Muscle of back (tissue), 11 donors: ENCODE data around the gene YIPF2. TPM values are rescaled to one million over a fixed set of nuclear protein-coding genes. Genes with fewer than 3 reads are reported as not detected.
"Not testable (repeated sequence)": the region's sequence is repeated elsewhere in the genome, so short reads cannot be mapped to it uniquely, and the experiment has no call there.

Source experiments
- DNase-seq, 3 donors: peaks; one replicate each; pipeline versions ENCODE4 v3.0.0 to v3.0.0-alpha.2; 2013
- polyA plus RNA-seq, 10 donors: library from polyadenylated mRNA; unstranded; fragments of 120-200 nt; gene quantifications; one replicate each; pipeline ENCODE4 v1.2.1, GENCODE V29; 2013; ENCODE audit not compliant: insufficient read length in 10 of 10

YIPF2 gene
- polyA plus RNA-seq, 10 donors, result 18.4 to 33.6 (median 24.7) TPM

DNA sequence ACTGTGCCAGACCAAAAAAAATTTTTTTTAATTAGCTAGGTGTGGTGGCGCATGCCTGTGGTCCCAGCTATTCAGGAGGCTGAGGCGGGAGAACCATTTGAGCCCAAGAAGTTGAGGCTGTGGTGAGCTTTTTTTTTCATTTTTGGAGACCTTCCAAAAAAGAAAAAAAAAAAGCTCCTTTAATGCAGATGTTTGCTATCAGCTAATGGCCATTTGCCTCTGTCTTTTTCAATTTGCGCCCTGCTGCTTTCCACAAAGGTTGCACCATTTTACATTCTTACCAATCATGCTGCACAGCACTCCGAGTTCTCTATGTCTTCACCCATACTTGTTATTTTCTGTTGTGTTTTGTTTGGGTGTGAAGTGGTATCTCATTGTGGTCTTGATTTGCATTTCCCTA is 16.8 kb upstream of the YIPF2 start:
- DNase-seq, result no peak

DNA sequence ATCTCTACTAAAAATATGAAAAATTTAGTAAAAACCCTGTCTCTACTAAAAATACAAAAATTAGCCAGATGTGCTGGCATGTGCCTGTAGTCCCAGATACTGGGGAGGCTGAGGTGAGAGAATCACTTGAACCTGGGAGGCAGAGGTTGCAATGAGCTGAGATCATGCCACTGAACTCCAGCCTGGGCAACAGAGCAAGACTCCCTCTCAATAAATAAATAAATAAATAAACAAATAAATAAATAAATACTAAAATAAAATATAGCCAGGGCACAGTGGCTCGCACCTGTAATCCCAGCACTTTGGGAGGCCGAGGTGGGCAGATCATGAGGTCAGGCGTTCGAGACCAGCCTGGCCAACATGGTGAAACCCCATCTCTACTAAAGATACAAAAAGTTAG is 15.0 kb upstream of the YIPF2 start:
- DNase-seq, result not testable (repeated sequence)

DNA sequence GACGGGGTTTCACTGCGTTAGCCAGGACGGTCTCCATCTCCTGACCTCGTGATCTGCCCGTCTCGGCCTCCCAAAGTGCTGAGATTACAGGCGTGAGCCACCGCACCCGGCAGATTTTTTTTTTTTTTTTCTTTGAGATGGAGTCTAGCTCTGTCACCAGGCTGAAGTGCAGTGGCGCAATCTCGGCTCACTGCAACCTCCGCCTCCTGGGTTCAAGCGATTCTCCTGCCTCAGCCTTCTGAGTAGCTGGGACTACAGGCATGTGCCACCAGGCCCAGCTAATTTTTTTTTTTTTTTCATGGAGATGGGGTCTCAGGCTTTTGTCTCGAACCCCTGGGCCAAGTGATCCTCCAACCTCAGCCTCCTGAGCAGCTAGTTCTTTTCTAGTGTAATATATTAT is 13.2 kb upstream of the YIPF2 start:
- DNase-seq, result not testable (repeated sequence)

DNA sequence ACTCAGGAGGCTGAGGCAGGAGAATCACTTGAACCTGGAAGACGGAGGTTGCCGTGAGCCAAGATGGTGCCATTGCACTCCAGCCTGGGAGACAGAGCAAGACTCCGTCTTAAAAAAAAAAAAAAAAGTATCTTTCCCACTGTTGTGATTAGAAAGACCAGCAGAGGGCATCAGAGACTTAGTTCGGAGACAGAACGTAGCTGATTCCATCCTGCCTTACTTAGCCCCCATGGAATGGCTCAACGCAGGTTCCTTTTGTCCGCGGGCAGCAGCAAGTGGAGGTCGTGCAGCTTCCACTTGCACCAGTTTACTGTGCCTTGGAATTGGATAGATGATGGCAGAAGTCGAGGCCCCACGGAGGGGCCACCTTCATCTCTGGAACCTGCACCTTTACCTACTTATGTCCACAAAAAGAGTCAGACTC is 8.2 kb upstream of the YIPF2 start:
- DNase-seq, result peak; percentile 73 to 88 (median 75)

GRCh38 chr19:10935371-10936059 is 7.1 kb upstream of the YIPF2 start:
- DNase-seq, result no peak

DNA sequence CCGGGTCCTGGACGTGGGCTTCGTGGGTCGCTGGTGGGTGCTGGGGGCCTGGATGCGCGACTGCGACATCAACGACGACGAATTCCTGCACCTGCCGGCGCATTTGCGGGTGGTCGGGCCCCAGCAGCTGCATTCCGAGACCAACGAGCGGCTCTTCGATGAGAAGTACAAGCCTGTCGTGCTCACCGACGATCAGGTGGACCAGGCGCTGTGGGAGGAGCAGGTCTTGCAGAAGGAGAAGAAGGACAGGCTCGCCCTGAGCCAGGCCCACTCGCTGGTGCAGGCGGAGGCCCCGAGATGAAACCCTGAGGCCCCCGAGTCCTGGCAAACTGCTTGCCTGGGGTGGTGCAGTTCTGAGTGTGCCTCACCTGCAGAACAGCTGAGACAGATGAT is 959 bp upstream of the YIPF2 start:
- no peak for DNase-seq

DNA sequence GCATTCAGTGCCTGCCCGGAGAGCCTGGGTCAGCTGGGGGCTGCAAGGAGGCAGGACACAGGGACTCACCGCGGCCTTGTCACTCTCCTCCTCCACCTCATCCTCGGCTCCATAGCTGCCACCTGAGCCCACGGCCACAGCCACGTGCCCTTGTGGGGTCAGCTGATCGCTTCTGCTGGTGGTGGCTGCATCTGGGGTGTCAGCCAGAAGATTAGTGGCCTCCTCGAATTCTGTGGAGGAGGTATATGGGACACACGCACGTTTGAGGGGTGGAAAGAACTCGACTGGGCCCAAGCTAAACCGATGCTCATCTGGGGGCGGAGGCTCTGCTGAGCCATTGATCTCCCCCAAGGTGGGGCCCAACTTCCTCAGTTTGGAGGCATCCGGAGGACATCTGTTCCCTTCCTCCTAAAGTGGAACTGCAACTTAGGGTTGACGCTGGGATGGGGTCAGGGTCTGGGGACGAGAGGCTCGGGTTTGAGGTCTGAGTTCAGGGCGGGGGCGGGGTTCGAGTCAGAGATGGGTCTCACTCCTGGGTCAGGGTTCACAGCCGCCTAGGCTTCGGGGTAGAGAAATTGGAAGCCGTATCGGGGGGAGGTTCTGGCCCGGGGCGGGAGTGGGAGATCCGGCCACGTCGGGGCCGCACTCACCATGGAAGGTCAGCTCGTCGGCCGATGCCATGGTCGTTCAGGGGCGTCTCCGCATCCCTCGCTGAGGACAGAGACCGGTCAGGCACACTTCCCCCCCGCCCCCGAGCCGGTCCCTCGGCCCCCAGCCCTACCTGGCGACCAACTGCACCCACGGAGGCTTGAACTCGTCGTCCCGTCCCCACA is 493 bp downstream of the YIPF2 start:
- DNase-seq, result no peak

DNA sequence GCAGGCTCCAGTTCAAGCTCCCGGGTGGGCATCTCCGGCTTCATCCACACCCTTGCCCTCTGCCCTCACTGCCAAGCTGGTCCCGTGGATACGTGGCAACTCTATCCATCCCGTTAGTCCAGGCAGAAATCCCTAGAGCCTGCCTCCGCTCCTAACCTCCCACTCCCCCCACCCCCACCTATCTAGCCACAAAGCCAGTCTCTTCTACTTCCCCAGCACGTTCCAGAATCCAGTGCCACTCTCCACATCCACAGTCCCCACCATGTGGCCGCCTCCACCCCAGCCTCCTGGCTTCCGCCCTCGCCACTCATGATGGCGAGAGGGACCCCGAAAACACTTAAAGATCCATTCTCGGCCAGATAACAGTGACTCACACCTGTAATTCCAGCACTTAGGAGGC is 3.8 kb downstream of the YIPF2 start:
- DNase-seq, result no peak

- DNase-seq, result no peak
Measured at GRCh38 chr19:10923260-10924112, 5.0 kb downstream of the YIPF2 start.

DNA sequence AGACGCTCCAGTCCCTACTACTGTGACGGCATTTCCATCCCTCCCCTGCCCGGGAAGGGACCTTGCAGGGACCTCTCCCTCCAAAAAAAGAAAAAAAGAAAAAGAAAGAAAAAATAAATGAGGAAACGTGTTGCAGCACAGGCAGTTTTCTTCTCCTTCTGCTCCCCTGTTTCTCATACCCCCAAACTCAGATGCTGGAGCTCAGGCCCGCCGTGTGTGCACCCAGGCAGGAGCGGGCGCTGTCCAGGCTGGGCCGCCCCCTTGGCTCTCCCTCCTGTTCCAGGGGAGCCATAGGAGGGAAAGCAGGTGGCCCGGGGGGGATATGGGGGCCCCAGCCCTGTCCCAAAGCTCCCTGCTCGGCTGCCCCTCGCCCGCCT is 5.8 kb downstream of the YIPF2 start:
- no peak for DNase-seq

- no peak for DNase-seq
Measured at GRCh38 chr19:10921910-10922637, 6.4 kb downstream of the YIPF2 start.

DNA sequence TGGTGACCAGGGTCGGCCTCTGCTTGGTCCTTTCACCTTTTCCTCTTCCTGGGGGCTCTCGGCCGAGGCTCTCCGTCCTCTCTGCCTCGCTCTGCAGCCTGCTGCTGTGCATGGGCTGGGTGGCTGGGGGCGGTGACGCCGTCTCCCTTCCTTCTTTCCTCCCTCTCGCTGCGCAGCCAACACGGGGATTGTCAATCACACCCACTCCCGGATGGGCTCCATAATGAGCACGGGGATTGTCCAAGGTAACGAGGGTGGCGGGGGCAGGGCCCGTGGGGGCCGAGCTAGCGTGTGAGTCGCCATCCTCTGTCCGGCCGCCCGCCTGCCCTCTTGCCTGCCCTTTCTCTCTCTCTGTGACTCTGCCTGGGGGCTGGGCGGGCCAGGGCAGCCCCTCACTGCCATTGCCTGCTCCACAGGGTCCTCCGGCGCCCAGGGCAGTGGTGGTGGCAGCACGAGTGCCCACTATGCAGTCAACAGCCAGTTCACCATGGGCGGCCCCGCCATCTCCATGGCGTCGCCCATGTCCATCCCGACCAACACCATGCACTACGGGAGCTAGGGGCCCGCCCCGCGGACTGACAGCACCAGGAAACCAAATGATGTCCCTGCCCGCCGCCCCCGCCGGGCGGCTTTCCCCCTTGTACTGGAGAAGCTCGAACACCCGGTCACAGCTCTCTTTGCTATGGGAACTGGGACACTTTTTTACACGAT is 7.1 kb downstream of the YIPF2 start:
- no peak for DNase-seq

DNA sequence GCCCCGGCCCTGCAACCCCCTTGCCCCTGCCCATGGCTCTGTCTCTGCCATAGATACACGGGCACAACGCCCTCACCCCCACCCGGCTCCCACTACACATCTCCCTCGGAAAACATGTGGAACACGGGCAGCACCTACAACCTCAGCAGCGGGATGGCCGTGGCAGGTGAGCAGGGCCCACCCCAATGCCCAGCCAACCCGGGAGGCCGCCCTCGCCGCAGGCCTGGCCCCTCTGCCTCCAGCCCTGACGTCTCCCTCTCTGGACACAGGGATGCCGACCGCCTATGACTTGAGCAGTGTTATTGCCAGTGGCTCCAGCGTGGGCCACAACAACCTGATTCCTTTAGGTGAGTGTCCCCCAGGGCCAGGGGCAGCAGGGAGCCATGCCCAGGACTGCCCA is 7.7 kb downstream of the YIPF2 start:
- DNase-seq, result no peak

- no peak for DNase-seq
Measured at GRCh38 chr19:10920288-10920655, 8.2 kb downstream of the YIPF2 start.

DNA sequence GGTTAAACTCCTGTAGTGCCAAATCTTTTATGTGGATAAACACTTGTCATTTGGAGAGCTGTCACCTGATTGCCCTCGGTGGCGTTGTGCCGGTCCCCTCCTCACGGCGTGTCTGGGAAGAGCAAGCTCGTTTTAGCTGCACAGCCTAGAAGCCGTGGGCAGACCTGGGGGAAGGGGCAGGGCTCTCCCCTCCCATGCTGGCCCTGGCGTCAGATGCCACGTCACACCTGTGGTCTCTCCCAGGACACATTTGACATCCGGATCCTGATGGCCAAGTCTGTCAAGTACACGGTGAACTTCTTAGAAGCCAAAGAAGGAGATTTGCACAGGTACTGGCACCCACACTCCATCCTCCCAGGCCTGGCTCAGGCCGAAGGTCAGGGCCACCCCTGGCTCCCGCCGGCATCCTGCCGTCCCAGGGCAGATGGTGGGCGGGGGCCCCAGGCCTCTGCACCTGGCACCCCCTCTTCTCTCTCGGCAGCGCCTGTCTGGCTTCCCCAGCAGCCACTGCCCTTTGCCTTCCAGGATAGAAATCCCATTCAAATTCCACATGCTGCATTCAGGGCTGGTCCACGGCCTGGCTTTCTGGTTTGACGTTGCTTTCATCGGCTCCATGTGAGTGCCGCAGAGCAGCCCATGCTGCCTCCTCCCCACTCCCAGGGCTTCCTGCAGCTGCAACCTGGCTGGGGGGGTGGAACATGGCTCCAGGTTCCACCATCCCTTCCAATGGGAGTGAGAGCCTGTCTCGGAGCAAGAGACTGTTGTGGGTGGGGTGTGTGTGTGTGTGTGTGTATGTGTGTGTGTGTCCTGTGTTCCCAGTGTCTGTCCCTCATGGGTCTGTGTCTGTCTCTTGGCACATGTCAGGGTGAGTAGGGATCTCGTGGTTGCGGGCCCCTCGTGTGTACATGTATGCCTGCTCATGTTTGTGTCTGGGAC is 8.8 kb downstream of the YIPF2 start:
- no peak for DNase-seq

DNA sequence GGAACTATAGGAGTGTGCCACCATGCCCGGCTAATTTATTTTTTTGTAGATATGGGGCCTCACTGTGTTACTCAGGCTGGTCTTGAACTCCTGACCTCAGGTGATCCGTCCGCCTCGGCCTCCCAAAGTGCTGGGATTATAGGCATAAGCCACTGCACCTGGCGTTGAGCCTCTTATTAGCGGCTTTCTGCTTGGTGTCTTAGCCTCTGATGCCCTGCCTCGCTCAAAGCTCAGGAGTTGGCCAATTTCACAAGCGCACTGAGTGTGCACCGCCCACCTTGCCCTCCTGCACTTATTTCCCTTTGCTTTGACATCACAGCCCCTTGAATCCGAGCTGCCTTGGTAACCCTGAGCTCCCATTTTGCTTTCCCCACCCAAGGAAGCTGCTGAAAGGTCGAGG is 10.1 kb downstream of the YIPF2 start:
- no peak for DNase-seq

- DNase-seq, result no peak
Measured at GRCh38 chr19:10916602-10917001, 11.8 kb downstream of the YIPF2 start.

GRCh38 chr19:10915130-10916091 is 13.0 kb downstream of the YIPF2 start:
- DNase-seq, result peak; percentile 49 to 86 (median 58)
